Epithelial cell of proximal tubule (primary cell): ENCODE data around the gene SMDT1. TPM values are rescaled to one million over a fixed set of nuclear protein-coding genes. Genes with fewer than 3 reads are reported as not detected.
A peak's percentile ranks its signal among the peaks of the same experiment; 100 is the strongest.
"Not testable (repeated sequence)": the region's sequence is repeated elsewhere in the genome, so short reads cannot be mapped to it uniquely, and the experiment has no call there.

ENCODE experiments used
- DNase-seq: peaks from one replicate; pipeline ENCODE4 v3.0.0-alpha.2; 2011; ENCODE audit warnings: low read depth
- H3K4me3 ChIP-seq: 2 replicates; pipeline ENCODE4 v1.5.1; 2011; ENCODE audit warnings: low read depth, mild to moderate bottlenecking, low read length
- CTCF ChIP-seq: conservative IDR thresholded peaks from 2 replicates; pipeline ENCODE4 v1.5.1; 2012; ENCODE audit warnings: low read depth, mild to moderate bottlenecking, low read length
- total RNA-seq: library from RNA; depleted of rRNA; stranded (reverse); fragments of >200 nt; gene quantifications from 2 replicates; pipeline ENCODE4 v1.2.3, GENCODE V29; 2015

Gene SMDT1
- total RNA-seq, 1 donor from 2014 or later: 1.1 TPM

- DNase-seq: no peak
- H3K4me3 ChIP-seq: no peak overlapping the region
- no peak for TF ChIP-seq CTCF
Observed at GRCh38 chr22:42086051-42086450, 6.6 kb downstream of the SMDT1 start.

- DNase-seq: peak; percentile 86
Observed at GRCh38 chr22:42090596-42091454, 11.3 kb downstream of the SMDT1 start, which contains the start of gene NDUFA6. Gene NDUFA6, minus strand, starts transcription at chr22:42090772. Its CDS starts 28 bp downstream, at chr22:42090744.

GRCh38 chr22:42091455-42091782 is 11.9 kb downstream of the SMDT1 start:
- DNase-seq: no peak
- TF ChIP-seq CTCF: no peak

More at GRCh38 chr22:42090596-42091454, 11.3 kb downstream of the SMDT1 start, which contains the start of gene NDUFA6:
- peak within 1 kb of the TSS; percentile 96 for H3K4me3 ChIP-seq
- TF ChIP-seq CTCF: peak; percentile 86

GRCh38 chr22:42101199-42101598 is 21.7 kb downstream of the SMDT1 start:
- no peak for TF ChIP-seq CTCF
- no peak for DNase-seq
- no peak overlapping the region for H3K4me3 ChIP-seq

More at GRCh38 chr22:42091455-42091782, 11.9 kb downstream of the SMDT1 start:
- H3K4me3 ChIP-seq: peak overlapping the region; percentile 96

GRCh38 chr22:42104332-42104860 is 24.9 kb downstream of the SMDT1 start:
- not testable (repeated sequence) for DNase-seq, H3K4me3 ChIP-seq

- DNase-seq: no peak
- no peak for TF ChIP-seq CTCF
- H3K4me3 ChIP-seq: no peak overlapping the region
Observed at GRCh38 chr22:42108848-42109247, 29.3 kb downstream of the SMDT1 start.

GRCh38 chr22:42111798-42112197 is 32.3 kb downstream of the SMDT1 start:
- no peak for TF ChIP-seq CTCF
- DNase-seq: no peak
- H3K4me3 ChIP-seq: no peak overlapping the region
